ENCODE measurements around the gene PAN3. TPM values are rescaled to one million over a fixed set of nuclear protein-coding genes. Genes with fewer than 3 reads are reported as not detected.

The PAN3 gene
- total RNA-seq, 1 donor from 2014 or later = 34.5 TPM

GRCh38 chr13:28314879-28315278 is 176.5 kb downstream of the PAN3 start:
- intact Hi-C loops (cut with DNase I) = no loop called here
- no peak overlapping the region for H3K27ac ChIP-seq
- H3K4me3 ChIP-seq = no peak overlapping the region
- no peaks in the 10 kb centered on the region for H3K9me3 ChIP-seq
- H3K27me3 ChIP-seq = no peaks in the 10 kb centered on the region
- H3K36me3 ChIP-seq = no peaks in the 10 kb centered on the region
- TF ChIP-seq, protein P1, sequence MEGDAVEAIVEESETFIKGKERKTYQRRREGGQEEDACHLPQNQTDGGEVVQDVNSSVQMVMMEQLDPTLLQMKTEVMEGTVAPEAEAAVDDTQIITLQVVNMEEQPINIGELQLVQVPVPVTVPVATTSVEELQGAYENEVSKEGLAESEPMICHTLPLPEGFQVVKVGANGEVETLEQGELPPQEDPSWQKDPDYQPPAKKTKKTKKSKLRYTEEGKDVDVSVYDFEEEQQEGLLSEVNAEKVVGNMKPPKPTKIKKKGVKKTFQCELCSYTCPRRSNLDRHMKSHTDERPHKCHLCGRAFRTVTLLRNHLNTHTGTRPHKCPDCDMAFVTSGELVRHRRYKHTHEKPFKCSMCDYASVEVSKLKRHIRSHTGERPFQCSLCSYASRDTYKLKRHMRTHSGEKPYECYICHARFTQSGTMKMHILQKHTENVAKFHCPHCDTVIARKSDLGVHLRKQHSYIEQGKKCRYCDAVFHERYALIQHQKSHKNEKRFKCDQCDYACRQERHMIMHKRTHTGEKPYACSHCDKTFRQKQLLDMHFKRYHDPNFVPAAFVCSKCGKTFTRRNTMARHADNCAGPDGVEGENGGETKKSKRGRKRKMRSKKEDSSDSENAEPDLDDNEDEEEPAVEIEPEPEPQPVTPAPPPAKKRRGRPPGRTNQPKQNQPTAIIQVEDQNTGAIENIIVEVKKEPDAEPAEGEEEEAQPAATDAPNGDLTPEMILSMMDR (IDR thresholded peaks at IDR 0.05) = no peak
- DNase-seq (ENCODE audit: low spot score in 2 of 2) = no peak
- H3K4me1 ChIP-seq = no peaks in the 10 kb centered on the region

- no peak overlapping the region for H3K27ac ChIP-seq
- intact Hi-C loops (cut with DNase I) = no loop called here
- no peak overlapping the region for H3K4me3 ChIP-seq
- no peaks in the 10 kb centered on the region for H3K9me3 ChIP-seq
- H3K36me3 ChIP-seq = no peaks in the 10 kb centered on the region
- no peaks in the 10 kb centered on the region for H3K4me1 ChIP-seq
- no peak for DNase-seq (ENCODE audit: low spot score in 2 of 2)
- no peaks in the 10 kb centered on the region for H3K27me3 ChIP-seq
- TF ChIP-seq, protein P1 (IDR thresholded peaks at IDR 0.05) = no peak
Measured at GRCh38 chr13:28316129-28316528, 177.8 kb downstream of the PAN3 start.

DNA sequence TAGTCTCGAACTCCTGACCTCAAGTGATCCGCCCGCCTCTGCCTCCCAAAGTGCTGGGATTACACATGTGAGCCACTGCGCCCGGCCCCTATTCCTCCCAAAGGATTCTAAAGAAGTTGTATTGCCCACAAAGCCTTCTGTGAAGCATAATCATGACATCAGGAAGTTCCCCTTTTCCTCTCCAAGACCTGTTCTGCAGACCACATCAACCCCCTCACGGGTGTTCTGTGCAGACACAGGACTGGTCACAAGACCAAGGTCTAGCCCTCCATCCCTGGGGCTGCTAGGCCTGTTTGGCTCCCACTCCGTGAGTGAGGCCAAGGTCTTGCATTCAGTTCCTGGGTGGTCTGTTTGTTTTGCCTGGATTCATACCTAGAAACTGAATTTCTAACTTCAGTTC is 178.5 kb downstream of the PAN3 start:
- TF ChIP-seq, protein P1 (IDR thresholded peaks at IDR 0.05) = no peak
- no peak for DNase-seq (ENCODE audit: low spot score in 2 of 2)
- Histone ChIP-seq H3K27ac (no peak overlapping the region), H3K27me3 (no peaks in the 10 kb centered on the region), H3K4me3 (no peak overlapping the region), H3K36me3 (no peaks in the 10 kb centered on the region), H3K4me1 (no peaks in the 10 kb centered on the region), H3K9me3 (no peaks in the 10 kb centered on the region)
- intact Hi-C loops (cut with DNase I) = no loop called here

DNA sequence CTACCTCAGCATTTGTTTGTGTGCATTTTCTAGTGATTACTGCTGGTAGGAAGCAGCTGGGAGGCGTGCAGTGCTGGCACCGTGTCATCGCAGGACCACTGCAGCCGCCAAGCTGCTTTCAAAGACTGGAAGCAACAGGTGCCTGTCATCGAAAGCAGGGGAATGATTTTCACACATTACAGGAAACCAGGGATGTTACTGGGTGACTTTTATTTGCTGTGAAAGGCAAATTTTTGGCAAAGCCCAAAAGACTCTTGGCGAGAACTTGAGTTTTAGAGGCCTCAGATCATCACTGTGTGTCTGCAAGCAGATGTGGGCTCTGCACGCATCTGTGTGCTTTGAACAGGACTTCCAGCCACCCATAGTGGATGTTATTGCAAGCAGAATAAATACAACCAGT is 180.2 kb downstream of the PAN3 start:
- Histone ChIP-seq H3K4me1 (no peaks in the 10 kb centered on the region), H3K4me3 (no peak overlapping the region), H3K9me3 (no peaks in the 10 kb centered on the region), H3K27ac (no peak overlapping the region), H3K27me3 (no peaks in the 10 kb centered on the region), H3K36me3 (no peaks in the 10 kb centered on the region)
- intact Hi-C loops (cut with DNase I) = no loop called here
- no peak for DNase-seq (ENCODE audit: low spot score in 2 of 2)
- TF ChIP-seq, protein P1 (IDR thresholded peaks at IDR 0.05) = no peak

DNA sequence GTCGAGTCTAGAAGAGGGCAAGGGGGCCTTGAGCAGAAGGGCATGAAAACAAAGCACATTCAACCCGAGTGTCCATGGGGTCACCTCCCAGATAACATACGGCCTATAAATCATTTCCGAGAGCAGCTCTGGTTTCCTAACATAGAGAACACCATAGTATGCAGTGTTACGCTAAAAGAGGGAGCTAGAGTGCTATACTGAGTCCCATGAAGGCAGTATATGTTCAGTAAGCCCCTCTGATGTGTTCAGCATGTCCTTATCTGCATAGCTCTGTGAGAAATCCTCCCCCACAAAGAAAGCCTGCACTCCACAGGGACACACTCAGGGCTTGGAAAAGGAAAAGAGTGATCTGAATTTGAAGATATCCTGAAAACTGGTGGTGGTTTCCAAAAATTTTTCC is 181.2 kb downstream of the PAN3 start:
- H3K36me3 ChIP-seq = no peaks in the 10 kb centered on the region
- H3K4me3 ChIP-seq = no peak overlapping the region
- no peaks in the 10 kb centered on the region for H3K27me3 ChIP-seq
- intact Hi-C loops (cut with DNase I) = no loop called here
- DNase-seq (ENCODE audit: low spot score in 2 of 2) = no peak
- no peaks in the 10 kb centered on the region for H3K4me1 ChIP-seq
- TF ChIP-seq, protein P1 (IDR thresholded peaks at IDR 0.05) = no peak
- no peaks in the 10 kb centered on the region for H3K9me3 ChIP-seq
- no peak overlapping the region for H3K27ac ChIP-seq

DNA sequence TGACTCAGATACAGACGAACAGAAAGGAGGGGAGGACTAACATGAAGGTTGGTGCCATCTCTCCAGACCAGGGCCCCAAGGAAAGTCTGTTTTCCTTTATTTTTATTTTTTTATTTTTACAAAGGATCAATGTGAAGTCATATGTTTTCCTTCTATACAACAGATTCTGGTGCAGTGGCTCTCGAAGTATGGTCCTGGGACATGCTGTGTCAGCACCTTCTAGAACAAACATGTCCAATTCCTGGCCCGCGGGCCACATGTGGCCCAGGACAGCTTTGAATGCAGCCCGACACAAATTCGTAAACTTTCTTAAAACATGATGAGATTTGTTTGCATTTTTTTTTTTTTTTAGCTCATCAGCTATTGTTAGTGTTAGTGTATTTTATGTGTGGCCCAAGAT is 181.9 kb downstream of the PAN3 start:
- H3K4me3 ChIP-seq = no peak overlapping the region
- intact Hi-C loops (cut with DNase I) = loop anchor here (5.0 kb wide), 2 partner anchors 317 to 477 kb away; no protein-coding TSS in a partner anchor

More for the DNA sequence above, 181.9 kb downstream of the PAN3 start:
- Histone ChIP-seq H3K27me3 (no peaks in the 10 kb centered on the region), H3K27ac (no peak overlapping the region), H3K9me3 (no peaks in the 10 kb centered on the region), H3K4me1 (peaks cover 0 to 1% of the 10 kb centered on the region in 2 donors), H3K36me3 (no peaks in the 10 kb centered on the region)
- TF ChIP-seq, protein P1 (IDR thresholded peaks at IDR 0.05) = no peak
- no peak for DNase-seq (ENCODE audit: low spot score in 2 of 2)
